CD4-positive, alpha-beta T cell treated with Interleukin-15 for 4 hours (primary cell): ENCODE measurements around the gene EYS.
"Not testable (repeated sequence)": the region's sequence is repeated elsewhere in the genome, so short reads cannot be mapped to it uniquely, and the experiment has no call there.

ENCODE experiments used
- DNase-seq: peaks from one replicate; pipeline ENCODE4 v3.0.0-alpha.2; 2020; ENCODE audit warnings: low spot score

The EYS gene

GRCh38 chr6:64294034-64294433, 1413.0 kb downstream of the EYS start:
- DNase-seq, result no peak

GRCh38 chr6:64293298-64293697, 1413.7 kb downstream of the EYS start:
- no peak for DNase-seq

- no peak for DNase-seq
Measured at GRCh38 chr6:64290867-64291266, 1416.2 kb downstream of the EYS start.

DNA sequence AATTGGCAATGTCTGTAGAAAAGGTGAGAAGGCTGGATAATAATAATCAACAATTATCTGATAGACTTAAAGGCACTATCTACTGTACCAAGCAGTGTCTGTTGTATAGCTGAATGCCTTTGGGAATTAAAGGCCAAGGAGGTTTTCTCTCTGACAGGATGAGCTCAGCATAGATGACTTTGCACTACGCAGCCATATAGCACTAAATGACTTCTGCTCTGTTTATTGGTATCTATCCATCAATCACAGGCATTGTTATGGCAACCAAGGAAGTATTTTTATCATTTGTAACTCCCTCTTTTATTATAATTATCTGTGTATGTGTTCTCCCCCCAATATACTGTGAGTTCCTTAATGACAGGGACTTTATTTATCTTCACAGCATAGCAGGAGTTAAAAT, 1417.1 kb downstream of the EYS start:
- DNase-seq, result no peak

DNA sequence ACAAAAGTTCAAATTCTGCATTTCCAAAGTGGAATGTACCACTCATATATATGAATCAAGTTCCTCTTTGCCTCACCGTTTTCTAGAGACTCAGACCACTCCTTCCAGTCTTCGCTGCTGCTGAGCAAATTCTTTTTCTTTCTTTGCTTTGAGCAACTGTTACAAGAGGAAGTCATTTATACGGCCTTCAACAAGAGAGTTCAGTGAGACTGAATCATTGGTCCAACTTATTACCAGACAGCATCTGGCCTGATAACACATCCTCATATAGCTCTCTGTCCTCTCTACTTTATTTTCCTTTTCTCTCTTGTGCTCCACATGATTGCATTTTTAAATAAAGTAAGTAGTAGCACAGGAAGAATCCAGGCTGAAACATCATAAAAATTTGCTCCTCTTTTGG, 1418.7 kb downstream of the EYS start:
- no peak for DNase-seq

GRCh38 chr6:64281167-64281566, 1425.9 kb downstream of the EYS start:
- DNase-seq, result no peak

DNA sequence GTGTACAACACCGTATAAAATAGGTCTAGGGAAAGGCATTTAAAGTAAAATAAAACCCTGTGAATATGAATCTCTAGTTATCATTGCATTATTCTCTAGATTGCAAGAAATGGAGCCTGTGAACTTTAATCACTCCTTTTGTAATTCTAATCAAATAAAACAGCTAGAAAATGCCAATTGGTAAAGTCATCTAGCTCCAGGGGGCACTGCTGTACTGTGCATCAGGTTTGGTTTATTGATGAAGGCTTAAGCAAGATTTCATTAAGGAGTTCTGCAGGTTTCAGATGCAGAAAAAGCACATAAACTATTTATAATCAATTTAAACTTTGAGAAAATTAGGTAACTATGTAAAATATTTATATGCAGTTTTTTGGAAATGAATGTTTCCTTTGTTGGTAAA, 1426.5 kb downstream of the EYS start:
- DNase-seq, result no peak

GRCh38 chr6:64270083-64270482, 1436.9 kb downstream of the EYS start:
- no peak for DNase-seq

- no peak for DNase-seq
Measured at GRCh38 chr6:64266351-64266821, 1440.6 kb downstream of the EYS start.

- DNase-seq, result no peak
Measured at GRCh38 chr6:64263778-64264177, 1443.2 kb downstream of the EYS start.

GRCh38 chr6:64259372-64259771, 1447.7 kb downstream of the EYS start:
- no peak for DNase-seq

DNA sequence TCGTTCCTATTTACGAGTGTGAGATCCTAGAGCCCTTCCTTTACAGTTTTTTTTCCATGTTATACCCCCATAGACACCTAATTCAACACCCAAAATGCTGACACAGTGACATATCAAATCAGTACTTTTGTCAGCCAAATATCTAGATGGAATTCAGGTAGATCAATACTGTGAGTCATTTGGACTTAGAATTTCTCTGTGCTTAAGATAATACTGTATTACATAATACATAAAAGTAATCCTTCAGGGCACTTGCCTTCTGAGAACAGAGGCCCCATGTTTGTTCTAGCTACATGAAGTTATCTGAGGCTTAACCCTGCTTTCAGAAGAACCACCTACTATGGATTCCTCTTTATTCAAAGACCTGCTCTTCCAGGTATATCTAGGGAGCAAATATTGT, 1448.3 kb downstream of the EYS start:
- DNase-seq, result no peak

DNA sequence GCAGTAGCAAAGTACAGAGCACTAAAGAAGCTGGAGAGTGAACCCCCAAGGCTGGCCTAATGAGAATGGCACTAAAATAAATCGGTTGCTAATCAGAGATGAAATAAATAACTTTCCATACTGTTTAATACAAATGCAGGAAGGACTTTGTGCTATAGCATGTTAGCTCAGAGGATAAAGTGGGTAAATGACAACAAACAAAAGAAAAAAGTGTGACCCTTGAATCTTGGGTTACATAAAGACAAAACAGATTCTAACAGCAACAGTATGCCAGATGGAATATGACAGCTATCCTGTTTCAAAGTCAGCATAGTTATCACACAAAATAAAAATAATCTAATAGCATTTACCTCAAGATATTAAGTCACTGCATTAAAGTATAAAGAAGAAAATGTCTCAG, 1448.7 kb downstream of the EYS start:
- DNase-seq, result no peak

- DNase-seq, result no peak
Measured at GRCh38 chr6:64257586-64257985, 1449.4 kb downstream of the EYS start.

DNA sequence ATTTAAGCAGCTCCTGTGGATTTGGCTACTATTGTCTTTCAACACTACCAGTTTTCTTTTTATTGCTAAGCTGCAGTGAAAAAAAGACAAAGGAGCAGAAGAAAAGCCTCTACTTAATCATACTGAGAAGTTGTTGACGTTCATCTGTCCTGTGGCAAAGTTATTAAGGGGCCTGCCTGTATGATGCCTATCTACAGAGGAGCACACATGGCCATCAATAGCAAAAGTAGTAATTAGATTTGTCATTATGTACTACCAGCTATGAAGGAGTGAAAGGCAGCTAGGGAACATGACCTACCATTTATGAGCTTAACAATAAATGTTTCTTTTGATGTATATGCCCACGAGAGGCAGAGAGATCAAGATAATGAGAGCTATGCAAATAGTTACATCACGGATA, 1450.5 kb downstream of the EYS start:
- no peak for DNase-seq

- DNase-seq, result no peak
Measured at GRCh38 chr6:64255000-64255399, 1452.0 kb downstream of the EYS start.

DNA sequence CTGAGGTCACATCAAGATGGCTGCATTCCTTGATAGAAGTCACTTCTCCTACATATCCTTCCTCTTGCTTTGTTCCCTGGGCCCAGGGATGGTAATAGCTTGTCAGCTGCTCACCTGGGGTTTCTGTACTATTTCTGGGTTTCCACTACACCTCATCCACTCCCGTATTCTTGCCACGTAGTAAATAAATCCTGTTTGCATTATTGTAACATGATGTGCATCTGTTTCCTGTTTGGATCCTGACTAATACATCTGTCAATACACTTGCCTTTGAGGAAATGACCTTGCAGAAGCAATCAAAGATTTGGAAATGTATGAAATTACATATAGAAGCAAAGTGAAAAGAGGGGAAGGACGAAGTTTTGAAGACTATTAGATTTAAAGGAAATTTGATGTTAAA, 1452.5 kb downstream of the EYS start:
- DNase-seq, result no peak

DNA sequence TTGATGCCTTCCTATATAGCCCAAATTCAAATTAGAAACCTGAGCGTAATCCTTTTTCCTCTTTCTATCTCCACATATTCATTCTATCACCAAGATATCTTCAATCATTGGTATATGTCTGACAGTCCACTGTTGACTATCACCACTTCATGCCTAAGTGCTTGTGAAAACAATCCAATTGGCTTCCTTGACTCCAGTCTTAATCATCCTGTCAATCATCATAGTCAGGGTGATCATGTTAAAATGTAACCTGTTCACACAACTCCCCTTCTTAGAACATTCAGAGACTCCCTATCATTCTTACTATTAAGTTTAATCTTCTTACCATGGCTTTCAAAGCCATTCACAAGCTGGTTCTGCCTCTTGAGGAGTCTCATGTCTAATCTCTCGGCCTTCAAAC, 1454.8 kb downstream of the EYS start:
- DNase-seq, result no peak

- no peak for DNase-seq
Measured at GRCh38 chr6:64250126-64250525, 1456.9 kb downstream of the EYS start.

- DNase-seq, result no peak
Measured at GRCh38 chr6:64249115-64249514, 1457.9 kb downstream of the EYS start.

- DNase-seq, result no peak
Measured at GRCh38 chr6:64243618-64244017, 1463.4 kb downstream of the EYS start.

- DNase-seq, result not testable (repeated sequence)
Measured at GRCh38 chr6:64238908-64239307, 1468.1 kb downstream of the EYS start.

DNA sequence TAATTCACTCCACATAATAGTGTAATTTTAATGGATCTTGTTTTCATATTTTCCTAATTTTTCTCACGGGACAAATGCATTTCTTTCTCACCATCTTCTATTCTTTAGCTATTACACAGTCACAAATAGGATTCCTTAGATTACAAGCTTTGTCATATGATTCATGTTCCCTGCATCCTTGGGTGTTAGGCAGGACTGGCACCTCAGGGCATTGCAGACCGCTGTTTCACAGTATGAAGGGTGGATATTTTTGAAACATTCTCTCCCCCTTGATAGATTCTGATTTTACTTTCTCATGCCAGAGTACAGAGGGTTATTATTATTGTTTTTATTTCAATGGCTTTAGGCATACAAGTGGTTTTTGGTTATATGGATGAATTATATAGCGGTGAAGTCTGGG, 1469.0 kb downstream of the EYS start:
- no peak for DNase-seq

GRCh38 chr6:64233746-64234145, 1473.3 kb downstream of the EYS start:
- no peak for DNase-seq

DNA sequence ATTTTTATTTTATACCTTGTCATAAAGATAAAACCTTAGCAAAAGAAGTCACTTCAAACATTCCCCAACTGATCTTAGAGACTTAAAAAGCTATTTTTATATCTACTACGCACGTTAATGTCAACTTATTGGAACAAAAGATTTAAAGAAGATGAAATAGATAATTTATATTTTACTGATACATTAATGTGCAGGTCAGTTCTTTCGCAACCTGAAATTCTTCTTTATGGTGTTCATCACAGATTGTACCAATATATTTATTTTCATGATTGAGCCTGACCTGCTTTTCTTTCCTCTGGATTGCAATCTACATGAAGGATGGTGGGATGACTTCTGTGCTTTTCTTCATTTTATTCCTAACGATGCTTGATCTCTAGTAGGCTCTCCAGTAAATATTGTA, 1475.1 kb downstream of the EYS start:
- DNase-seq, result no peak
